WTC11 (cell line): ENCODE results near the gene RECQL5. TPM values are rescaled to one million over a fixed set of nuclear protein-coding genes. Genes with fewer than 3 reads are reported as not detected.

Experiments
- AR ChIP-seq: fragments of 250-450 bp; sonication (Bioruptor Pico); IDR thresholded peaks from 2 replicates; pipeline ENCODE4 v1.9.0; 2021; ENCODE audit warnings: mild to moderate bottlenecking
- CREM ChIP-seq: sonication (generic); formaldehyde crosslinking; IDR thresholded peaks from 2 replicates; pipeline ENCODE4 v1.8.1; 2022; ENCODE audit warnings: mild to moderate bottlenecking, missing genetic modification reagents, moderate library complexity
- EMX1 ChIP-seq: fragments of 250-450 bp; sonication (Bioruptor Pico); IDR thresholded peaks from 2 replicates; pipeline ENCODE4 v1.8.0; 2021; ENCODE audit warnings: mild to moderate bottlenecking
- GABPB1 ChIP-seq: sonication (generic); formaldehyde crosslinking; IDR thresholded peaks from 2 replicates; pipeline ENCODE4 v1.8.1; 2023; ENCODE audit warnings: mild to moderate bottlenecking, missing genetic modification reagents
- GRHL2 ChIP-seq: fragments of 250-450 bp; sonication (Bioruptor Pico); IDR thresholded peaks from 2 replicates; pipeline ENCODE4 v1.8.0; 2022; ENCODE audit warnings: mild to moderate bottlenecking, moderate library complexity; ENCODE audit not compliant: insufficient replicate concordance, severe bottlenecking
- HMGA2 ChIP-seq: fragments of 250-450 bp; sonication (Bioruptor Pico); IDR thresholded peaks from 2 replicates; pipeline ENCODE4 v1.4.0; 2021; ENCODE audit warnings: mild to moderate bottlenecking, moderate library complexity
- JUN ChIP-seq: sonication (generic); formaldehyde crosslinking; IDR thresholded peaks from 2 replicates; pipeline ENCODE4 v1.8.0; 2023; ENCODE audit warnings: mild to moderate bottlenecking, missing genetic modification reagents
- NFE2L1 ChIP-seq: sonication (generic); formaldehyde crosslinking; IDR thresholded peaks from 2 replicates; pipeline ENCODE4 v1.8.1; 2023; ENCODE audit warnings: missing genetic modification reagents
- NR2C2 ChIP-seq: sonication (generic); formaldehyde crosslinking; IDR thresholded peaks from 2 replicates; pipeline ENCODE4 v1.8.0; 2022; ENCODE audit warnings: mild to moderate bottlenecking, missing genetic modification reagents
- NR3C1 ChIP-seq: sonication (generic); formaldehyde crosslinking; conservative IDR thresholded peaks from 2 replicates; pipeline ENCODE4 v1.8.1; 2023; ENCODE audit warnings: low read depth, mild to moderate bottlenecking, missing genetic modification reagents
- PRDM15 ChIP-seq: sonication (generic); formaldehyde crosslinking; IDR thresholded peaks from 2 replicates; pipeline ENCODE4 v1.8.0; 2022; ENCODE audit warnings: missing genetic modification reagents
- PREB ChIP-seq: sonication (generic); formaldehyde crosslinking; IDR thresholded peaks from 2 replicates; pipeline ENCODE4 v1.8.1; 2022; ENCODE audit warnings: mild to moderate bottlenecking, missing genetic modification reagents, moderate library complexity, borderline replicate concordance
- RELA ChIP-seq: sonication (generic); formaldehyde crosslinking; IDR thresholded peaks from 2 replicates; pipeline ENCODE4 v1.8.1; 2022; ENCODE audit warnings: missing genetic modification reagents, mild to moderate bottlenecking, borderline replicate concordance
- RORB ChIP-seq: fragments of 250-450 bp; sonication (Bioruptor Pico); IDR thresholded peaks from 2 replicates; pipeline ENCODE4 v1.9.0; 2021; ENCODE audit warnings: mild to moderate bottlenecking
- TCF7 ChIP-seq: sonication (generic); formaldehyde crosslinking; IDR thresholded peaks from 2 replicates; pipeline ENCODE4 v1.8.0; 2022; ENCODE audit warnings: mild to moderate bottlenecking, low read depth, missing genetic modification reagents, moderate library complexity
- TEAD1 ChIP-seq: sonication (generic); formaldehyde crosslinking; IDR thresholded peaks from 2 replicates; pipeline ENCODE4 v1.8.0; 2022; ENCODE audit warnings: mild to moderate bottlenecking, missing genetic modification reagents
- TP53 ChIP-seq: sonication (generic); formaldehyde crosslinking; IDR thresholded peaks from 2 replicates; pipeline ENCODE4 v1.8.1; 2023; ENCODE audit warnings: mild to moderate bottlenecking, missing genetic modification reagents
- ZBTB43 ChIP-seq: sonication (generic); formaldehyde crosslinking; IDR thresholded peaks from 2 replicates; pipeline ENCODE4 v1.8.1; 2023; ENCODE audit warnings: mild to moderate bottlenecking, missing genetic modification reagents
- ZNF263 ChIP-seq: sonication (generic); formaldehyde crosslinking; IDR thresholded peaks from 2 replicates; pipeline ENCODE4 v1.8.1; 2022; ENCODE audit warnings: low read depth, mild to moderate bottlenecking, moderate library complexity, missing genetic modification reagents
- ZNF423 ChIP-seq: fragments of 250-450 bp; sonication (Bioruptor Pico); IDR thresholded peaks from 2 replicates; pipeline ENCODE4 v2.1.2; 2022; ENCODE audit warnings: mild to moderate bottlenecking, moderate library complexity
- ZSCAN18 ChIP-seq: fragments of 250-450 bp; sonication (Bioruptor Pico); IDR thresholded peaks from 2 replicates; pipeline ENCODE4 v2.1.2; 2022; ENCODE audit warnings: mild to moderate bottlenecking, moderate library complexity
- total RNA-seq: library from RNA; stranded (reverse); gene quantifications from 3 replicates; pipeline ENCODE4 v1.2.3, GENCODE V29; 2021
- TF ChIP-seq, protein P1 (sequence below): fragments of 250-450 bp; sonication (Bioruptor Pico); IDR thresholded peaks from 2 replicates; pipeline ENCODE4 v1.9.0; 2021; ENCODE audit warnings: mild to moderate bottlenecking
- TF ChIP-seq, protein P2 (sequence below): fragments of 250-450 bp; sonication (Bioruptor Pico); IDR thresholded peaks from 2 replicates; pipeline ENCODE4 v1.9.0; 2021; ENCODE audit warnings: mild to moderate bottlenecking, borderline replicate concordance
- TF ChIP-seq, protein P3 (sequence below): sonication (generic); formaldehyde crosslinking; IDR thresholded peaks from 2 replicates; pipeline ENCODE4 v1.8.1; 2022; ENCODE audit warnings: missing genetic modification reagents, borderline replicate concordance

The RECQL5 gene
- total RNA-seq, 1 experiment from 2014 or later, result 51.0 TPM

GRCh38 chr17:75588596-75589011 lies 78.3 kb downstream of the RECQL5 start (continued):
- TF ChIP-seq, protein P1, sequence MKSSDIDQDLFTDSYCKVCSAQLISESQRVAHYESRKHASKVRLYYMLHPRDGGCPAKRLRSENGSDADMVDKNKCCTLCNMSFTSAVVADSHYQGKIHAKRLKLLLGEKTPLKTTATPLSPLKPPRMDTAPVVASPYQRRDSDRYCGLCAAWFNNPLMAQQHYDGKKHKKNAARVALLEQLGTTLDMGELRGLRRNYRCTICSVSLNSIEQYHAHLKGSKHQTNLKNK (CRISPR knock-in tag), result no peak
- TF ChIP-seq AR (CRISPR knock-in tag) (no peak), NR3C1 (CRISPR knock-in tag) (no peak), HMGA2 (CRISPR knock-in tag) (no peak), NFE2L1 (CRISPR knock-in tag) (no peak), PRDM15 (CRISPR knock-in tag) (no peak), EMX1 (no peak), RELA (CRISPR knock-in tag) (no peak), JUN (CRISPR knock-in tag) (peak; percentile 80), NR2C2 (no peak), TP53 (CRISPR knock-in tag) (no peak), GRHL2 (CRISPR knock-in tag) (no peak), ZSCAN18 (CRISPR knock-in tag) (no peak), PREB (no peak), ZBTB43 (CRISPR knock-in tag) (no peak), RORB (no peak), TCF7 (CRISPR knock-in tag) (no peak), TEAD1 (CRISPR knock-in tag) (peak; percentile 69; the same call in 1 of the 2 replicates), ZNF423 (CRISPR knock-in tag) (no peak), CREM (CRISPR knock-in tag) (0 out of 2 replicates have a peak, but pooled peaks have one; percentile 28), ZNF263 (no peak), GABPB1 (no peak)
- TF ChIP-seq, protein P2, sequence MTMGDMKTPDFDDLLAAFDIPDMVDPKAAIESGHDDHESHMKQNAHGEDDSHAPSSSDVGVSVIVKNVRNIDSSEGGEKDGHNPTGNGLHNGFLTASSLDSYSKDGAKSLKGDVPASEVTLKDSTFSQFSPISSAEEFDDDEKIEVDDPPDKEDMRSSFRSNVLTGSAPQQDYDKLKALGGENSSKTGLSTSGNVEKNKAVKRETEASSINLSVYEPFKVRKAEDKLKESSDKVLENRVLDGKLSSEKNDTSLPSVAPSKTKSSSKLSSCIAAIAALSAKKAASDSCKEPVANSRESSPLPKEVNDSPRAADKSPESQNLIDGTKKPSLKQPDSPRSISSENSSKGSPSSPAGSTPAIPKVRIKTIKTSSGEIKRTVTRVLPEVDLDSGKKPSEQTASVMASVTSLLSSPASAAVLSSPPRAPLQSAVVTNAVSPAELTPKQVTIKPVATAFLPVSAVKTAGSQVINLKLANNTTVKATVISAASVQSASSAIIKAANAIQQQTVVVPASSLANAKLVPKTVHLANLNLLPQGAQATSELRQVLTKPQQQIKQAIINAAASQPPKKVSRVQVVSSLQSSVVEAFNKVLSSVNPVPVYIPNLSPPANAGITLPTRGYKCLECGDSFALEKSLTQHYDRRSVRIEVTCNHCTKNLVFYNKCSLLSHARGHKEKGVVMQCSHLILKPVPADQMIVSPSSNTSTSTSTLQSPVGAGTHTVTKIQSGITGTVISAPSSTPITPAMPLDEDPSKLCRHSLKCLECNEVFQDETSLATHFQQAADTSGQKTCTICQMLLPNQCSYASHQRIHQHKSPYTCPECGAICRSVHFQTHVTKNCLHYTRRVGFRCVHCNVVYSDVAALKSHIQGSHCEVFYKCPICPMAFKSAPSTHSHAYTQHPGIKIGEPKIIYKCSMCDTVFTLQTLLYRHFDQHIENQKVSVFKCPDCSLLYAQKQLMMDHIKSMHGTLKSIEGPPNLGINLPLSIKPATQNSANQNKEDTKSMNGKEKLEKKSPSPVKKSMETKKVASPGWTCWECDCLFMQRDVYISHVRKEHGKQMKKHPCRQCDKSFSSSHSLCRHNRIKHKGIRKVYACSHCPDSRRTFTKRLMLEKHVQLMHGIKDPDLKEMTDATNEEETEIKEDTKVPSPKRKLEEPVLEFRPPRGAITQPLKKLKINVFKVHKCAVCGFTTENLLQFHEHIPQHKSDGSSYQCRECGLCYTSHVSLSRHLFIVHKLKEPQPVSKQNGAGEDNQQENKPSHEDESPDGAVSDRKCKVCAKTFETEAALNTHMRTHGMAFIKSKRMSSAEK (CRISPR knock-in tag), result no peak
- TF ChIP-seq, protein P3, sequence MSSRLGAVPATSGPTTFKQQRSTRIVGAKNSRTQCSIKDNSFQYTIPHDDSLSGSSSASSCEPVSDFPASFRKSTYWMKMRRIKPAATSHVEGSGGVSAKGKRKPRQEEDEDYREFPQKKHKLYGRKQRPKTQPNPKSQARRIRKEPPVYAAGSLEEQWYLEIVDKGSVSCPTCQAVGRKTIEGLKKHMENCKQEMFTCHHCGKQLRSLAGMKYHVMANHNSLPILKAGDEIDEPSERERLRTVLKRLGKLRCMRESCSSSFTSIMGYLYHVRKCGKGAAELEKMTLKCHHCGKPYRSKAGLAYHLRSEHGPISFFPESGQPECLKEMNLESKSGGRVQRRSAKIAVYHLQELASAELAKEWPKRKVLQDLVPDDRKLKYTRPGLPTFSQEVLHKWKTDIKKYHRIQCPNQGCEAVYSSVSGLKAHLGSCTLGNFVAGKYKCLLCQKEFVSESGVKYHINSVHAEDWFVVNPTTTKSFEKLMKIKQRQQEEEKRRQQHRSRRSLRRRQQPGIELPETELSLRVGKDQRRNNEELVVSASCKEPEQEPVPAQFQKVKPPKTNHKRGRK (CRISPR knock-in tag), result no peak
